MCF 10A (cell line): Measurements from ENCODE around the gene SCAP. TPM values are rescaled to one million over a fixed set of nuclear protein-coding genes. Genes with fewer than 3 reads are reported as not detected.
A peak's percentile ranks its signal among the peaks of the same experiment; 100 is the strongest.

ENCODE experiments used
- BruUV-seq: library from RNA; stranded (reverse); fragments of 400-500 nt; replicated peaks from 2 replicates; lab custom pipeline; 2021; lab: Mats Ljungman, UMichigan
- CTCF ChIA-PET: fragments of 300-600 bp; sonication (Branson Sonifier 250); formaldehyde crosslinking; extraction: SDS; loops from one replicate; lab custom pipeline; 2021; ENCODE audit warnings: antibody characterized with exemption, inconsistent platforms; lab: Yijun Ruan, JAX
- POLR2A ChIA-PET: fragments of 300-600, 350-650 bp; sonication (Branson Sonifier 250); formaldehyde crosslinking; extraction: SDS; loops from one replicate; lab custom pipeline; 2020; ENCODE audit warnings: antibody characterized with exemption, inconsistent platforms; lab: Yijun Ruan, JAX
- DNase-seq: peaks from one replicate; pipeline ENCODE4 v3.0.0-alpha.2; 2018; ENCODE audit not compliant: unreplicated experiment
- H3K27ac Mint-ChIP-seq: one replicate; pipeline ENCODE4 v1.8.0; 2022; ENCODE audit warnings: mild to moderate bottlenecking, low read depth, mixed read lengths; ENCODE audit not compliant: unreplicated experiment
- H3K27me3 Mint-ChIP-seq: one replicate; pipeline ENCODE4 v1.8.0; 2022; ENCODE audit warnings: mixed read lengths; ENCODE audit not compliant: insufficient read depth, unreplicated experiment
- H3K36me3 Mint-ChIP-seq: one replicate; pipeline ENCODE4 v1.8.0; 2022; ENCODE audit warnings: mild to moderate bottlenecking, moderate library complexity, mixed read lengths; ENCODE audit not compliant: insufficient read depth, unreplicated experiment
- H3K4me1 Mint-ChIP-seq: one replicate; pipeline ENCODE4 v1.8.0; 2022; ENCODE audit warnings: mixed read lengths; ENCODE audit not compliant: insufficient read depth, unreplicated experiment
- H3K4me3 Mint-ChIP-seq: one replicate; pipeline ENCODE4 v1.8.0; 2022; ENCODE audit warnings: mild to moderate bottlenecking, moderate library complexity, mixed read lengths; ENCODE audit not compliant: unreplicated experiment
- H3K9me3 Mint-ChIP-seq: one replicate; pipeline ENCODE4 v1.8.0; 2022; ENCODE audit warnings: mixed read lengths; ENCODE audit not compliant: unreplicated experiment
- intact Hi-C: fragments of 100-400 bp; cut with micrococcal nuclease; formaldehyde crosslinking; loops from 2 replicates; pipeline ENCODE4 v1.14.1; 2022
- total RNA-seq: library from RNA; stranded (reverse); gene quantifications from 2 replicates; pipeline ENCODE4 v1.2.3, GENCODE V29; 2022
- TF ChIP-seq, protein P1 (sequence below): fragments of 200-600 bp; IDR thresholded peaks from one replicate; pipeline ENCODE4 v1.8.0; 2022; ENCODE audit warnings: antibody characterized with exemption, mild to moderate bottlenecking; ENCODE audit not compliant: unreplicated experiment

SCAP gene
- total RNA-seq, 1 experiment from 2014 or later: 87.8 TPM

DNA sequence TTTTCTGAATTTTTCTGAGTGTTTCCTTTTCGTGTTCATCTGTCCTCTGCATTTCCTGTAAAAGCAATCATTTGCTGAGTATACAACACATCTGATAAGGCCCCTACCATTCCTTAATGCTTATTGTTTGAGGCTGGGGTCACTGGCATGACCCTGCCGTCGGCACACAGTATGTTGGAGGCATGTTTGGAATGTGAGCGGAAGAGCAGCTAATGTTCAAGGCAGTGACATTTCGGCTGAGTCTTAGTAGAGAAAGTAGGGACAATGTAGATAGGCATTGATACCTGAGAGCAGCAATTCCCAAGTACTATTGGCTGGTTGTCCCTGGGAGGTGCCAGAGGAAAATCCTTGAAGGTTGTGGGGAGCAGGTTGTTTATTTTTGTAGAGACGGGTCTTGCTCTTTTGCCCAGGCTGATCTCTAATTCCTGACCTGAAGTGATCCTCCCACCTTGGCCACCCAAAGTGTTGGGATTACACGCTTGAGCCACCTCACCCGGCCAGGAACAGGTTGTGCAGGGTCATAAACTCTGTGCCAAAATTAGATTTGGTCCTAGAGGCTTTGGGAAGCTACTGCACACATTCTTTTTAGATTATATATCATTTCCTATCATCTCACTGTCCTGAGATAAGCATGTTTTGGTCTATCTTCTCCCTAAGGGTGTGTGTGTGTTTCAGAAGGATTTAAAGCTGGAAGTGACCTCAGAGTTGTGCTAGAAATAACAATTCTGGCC, 81.4 kb downstream of the SCAP start:
- H3K4me3 Mint-ChIP-seq: no peak overlapping the region
- H3K4me1 Mint-ChIP-seq: peaks cover 4% of the 10 kb centered on the region

DNA sequence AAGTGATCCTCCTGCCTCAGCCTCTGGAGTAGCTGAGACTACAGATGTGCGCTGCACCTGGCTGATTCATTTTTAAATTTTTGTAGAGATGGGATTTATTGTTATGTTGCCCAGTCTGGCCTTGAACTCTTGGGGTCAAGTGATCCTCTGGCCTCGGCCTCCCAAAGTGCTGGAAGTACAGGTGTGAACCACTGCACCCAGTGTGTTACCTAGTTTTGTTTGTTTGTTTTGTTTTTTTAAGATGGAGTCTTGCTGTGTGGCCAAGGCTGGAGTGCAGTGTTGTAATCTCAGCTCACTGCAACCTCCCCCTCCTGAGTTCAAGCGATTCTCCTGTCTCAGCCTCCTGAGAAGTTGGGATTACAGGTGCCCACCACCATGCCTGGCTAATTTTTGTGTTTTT, 82.8 kb downstream of the SCAP start:
- Mint-ChIP-seq H3K4me1 (peaks cover 4% of the 10 kb centered on the region), H3K9me3 (no peaks in the 10 kb centered on the region), H3K27me3 (no peaks in the 10 kb centered on the region), H3K4me3 (no peak overlapping the region), H3K36me3 (peaks cover 28% of the 10 kb centered on the region), H3K27ac (no peak overlapping the region)
- BruUV-seq: no TSS peak
- no peak for DNase-seq
- POLR2A ChIA-PET: interaction anchor here (2.3 kb wide), 1 partner anchor 13 kb away, joined by 10 read pairs; the partner anchor contains the start of gene PTPN23
- TF ChIP-seq, protein P1, sequence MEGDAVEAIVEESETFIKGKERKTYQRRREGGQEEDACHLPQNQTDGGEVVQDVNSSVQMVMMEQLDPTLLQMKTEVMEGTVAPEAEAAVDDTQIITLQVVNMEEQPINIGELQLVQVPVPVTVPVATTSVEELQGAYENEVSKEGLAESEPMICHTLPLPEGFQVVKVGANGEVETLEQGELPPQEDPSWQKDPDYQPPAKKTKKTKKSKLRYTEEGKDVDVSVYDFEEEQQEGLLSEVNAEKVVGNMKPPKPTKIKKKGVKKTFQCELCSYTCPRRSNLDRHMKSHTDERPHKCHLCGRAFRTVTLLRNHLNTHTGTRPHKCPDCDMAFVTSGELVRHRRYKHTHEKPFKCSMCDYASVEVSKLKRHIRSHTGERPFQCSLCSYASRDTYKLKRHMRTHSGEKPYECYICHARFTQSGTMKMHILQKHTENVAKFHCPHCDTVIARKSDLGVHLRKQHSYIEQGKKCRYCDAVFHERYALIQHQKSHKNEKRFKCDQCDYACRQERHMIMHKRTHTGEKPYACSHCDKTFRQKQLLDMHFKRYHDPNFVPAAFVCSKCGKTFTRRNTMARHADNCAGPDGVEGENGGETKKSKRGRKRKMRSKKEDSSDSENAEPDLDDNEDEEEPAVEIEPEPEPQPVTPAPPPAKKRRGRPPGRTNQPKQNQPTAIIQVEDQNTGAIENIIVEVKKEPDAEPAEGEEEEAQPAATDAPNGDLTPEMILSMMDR: no peak
- CTCF ChIA-PET: no interaction called here
- intact Hi-C loops: no loop called here

More for the DNA sequence above, 81.4 kb downstream of the SCAP start:
- no peak for DNase-seq
- no peaks in the 10 kb centered on the region for H3K9me3 Mint-ChIP-seq
- peaks cover 30% of the 10 kb centered on the region for H3K36me3 Mint-ChIP-seq
- ChIA-PET CTCF (interaction anchor here (0.6 kb wide), 1 partner anchor 83 kb away, joined by 3 read pairs; no protein-coding TSS in a partner anchor), POLR2A (interaction anchor here (0.9 kb wide), 1 partner anchor 13 kb away, joined by 3 read pairs; the partner anchor contains the start of gene PTPN23)
- TF ChIP-seq, protein P1: no peak
- no peak overlapping the region for H3K27ac Mint-ChIP-seq
- H3K27me3 Mint-ChIP-seq: no peaks in the 10 kb centered on the region
- no TSS peak for BruUV-seq
- intact Hi-C loops: no loop called here

DNA sequence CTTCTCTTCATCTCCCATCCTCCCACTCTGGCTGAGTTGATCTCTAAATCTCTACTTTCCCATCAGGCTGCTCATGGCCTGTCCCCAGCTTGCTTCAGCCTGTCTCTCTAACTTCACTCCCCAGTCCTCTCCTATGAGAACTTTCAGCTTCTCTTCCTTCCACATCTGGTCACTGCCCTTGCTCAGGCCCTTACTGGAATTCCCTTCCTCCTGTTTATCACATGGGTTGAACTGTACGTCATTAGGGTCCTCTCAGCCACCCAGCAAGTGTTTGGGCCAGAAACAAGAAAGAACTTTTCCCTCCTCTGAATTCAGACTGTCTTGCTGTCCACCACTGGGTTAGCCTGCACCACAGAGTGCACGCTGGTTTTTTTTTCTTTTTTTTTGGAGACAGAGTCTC, 89.9 kb downstream of the SCAP start:
- H3K4me1 Mint-ChIP-seq: peaks cover 22% of the 10 kb centered on the region
- ChIA-PET CTCF (no interaction called here), POLR2A (no interaction called here)
- BruUV-seq: no TSS peak
- TF ChIP-seq, protein P1: no peak
- no peaks in the 10 kb centered on the region for H3K27me3 Mint-ChIP-seq
- H3K4me3 Mint-ChIP-seq: no peak overlapping the region
- no peak for DNase-seq
- intact Hi-C loops: no loop called here
- H3K9me3 Mint-ChIP-seq: no peaks in the 10 kb centered on the region
- H3K36me3 Mint-ChIP-seq: peaks cover 35% of the 10 kb centered on the region
- H3K27ac Mint-ChIP-seq: peak overlapping the region; percentile 36

GRCh38 chr3:47385007-47385406, 90.7 kb downstream of the SCAP start:
- POLR2A ChIA-PET: interaction anchor here (0.6 kb wide), 1 partner anchor 403 kb away, joined by 3 read pairs; no protein-coding TSS in a partner anchor
- intact Hi-C loops: no loop called here
- Mint-ChIP-seq H3K4me3 (no peak overlapping the region), H3K27me3 (no peaks in the 10 kb centered on the region), H3K4me1 (peaks cover 27% of the 10 kb centered on the region), H3K9me3 (no peaks in the 10 kb centered on the region), H3K36me3 (peaks cover 43% of the 10 kb centered on the region), H3K27ac (no peak overlapping the region)
- CTCF ChIA-PET: interaction anchor here (0.5 kb wide), 1 partner anchor 702 kb away, joined by 3 read pairs; no protein-coding TSS in a partner anchor
- TF ChIP-seq, protein P1: no peak
- DNase-seq: no peak
- BruUV-seq: no TSS peak
